Activated naive CD4-positive, alpha-beta T cell treated with anti-CD3 and anti-CD28 coated beads, Interleukin-2, amount 50 U/mL, for 72 hours (primary cell): ENCODE data around the gene SPRN. TPM values are rescaled to one million over a fixed set of nuclear protein-coding genes. Genes with fewer than 3 reads are reported as not detected.
"Not testable (repeated sequence)": the region's sequence is repeated elsewhere in the genome, so short reads cannot be mapped to it uniquely, and the experiment has no call there.

ENCODE experiments used
- ATAC-seq, 2 donors: fragments of 150-1000 bp; cut with Tn5 transposase; 2 replicates each; pipeline ENCODE4 v1.10.0; 2021; ENCODE audit warnings: mild to moderate bottlenecking in 2 of 2, moderate library complexity in 2 of 2
- DNase-seq, 2 donors: peaks; one replicate each; pipeline ENCODE4 v3.0.0; 2021 to 2022; ENCODE audit warnings: low spot score in 2 of 2
- H3K27ac Mint-ChIP-seq, 2 donors: one replicate each; pipeline ENCODE4 v1.8.0; 2022; ENCODE audit warnings: mild to moderate bottlenecking in 2 of 2, mixed read lengths in 2 of 2
- H3K36me3 Mint-ChIP-seq, 2 donors: one replicate each; pipeline ENCODE4 v1.8.0; 2022; ENCODE audit warnings: mixed read lengths in 2 of 2
- H3K9me3 Mint-ChIP-seq, 2 donors: one replicate each; pipeline ENCODE4 v1.8.0; 2022; ENCODE audit warnings: mixed read lengths in 2 of 2
- total RNA-seq, 2 donors: library from RNA; stranded (reverse); gene quantifications; one replicate each; pipeline ENCODE4 v1.2.3, GENCODE V29; 2022

The SPRN gene
- total RNA-seq, 2 donors from 2014 or later: not detected

DNA sequence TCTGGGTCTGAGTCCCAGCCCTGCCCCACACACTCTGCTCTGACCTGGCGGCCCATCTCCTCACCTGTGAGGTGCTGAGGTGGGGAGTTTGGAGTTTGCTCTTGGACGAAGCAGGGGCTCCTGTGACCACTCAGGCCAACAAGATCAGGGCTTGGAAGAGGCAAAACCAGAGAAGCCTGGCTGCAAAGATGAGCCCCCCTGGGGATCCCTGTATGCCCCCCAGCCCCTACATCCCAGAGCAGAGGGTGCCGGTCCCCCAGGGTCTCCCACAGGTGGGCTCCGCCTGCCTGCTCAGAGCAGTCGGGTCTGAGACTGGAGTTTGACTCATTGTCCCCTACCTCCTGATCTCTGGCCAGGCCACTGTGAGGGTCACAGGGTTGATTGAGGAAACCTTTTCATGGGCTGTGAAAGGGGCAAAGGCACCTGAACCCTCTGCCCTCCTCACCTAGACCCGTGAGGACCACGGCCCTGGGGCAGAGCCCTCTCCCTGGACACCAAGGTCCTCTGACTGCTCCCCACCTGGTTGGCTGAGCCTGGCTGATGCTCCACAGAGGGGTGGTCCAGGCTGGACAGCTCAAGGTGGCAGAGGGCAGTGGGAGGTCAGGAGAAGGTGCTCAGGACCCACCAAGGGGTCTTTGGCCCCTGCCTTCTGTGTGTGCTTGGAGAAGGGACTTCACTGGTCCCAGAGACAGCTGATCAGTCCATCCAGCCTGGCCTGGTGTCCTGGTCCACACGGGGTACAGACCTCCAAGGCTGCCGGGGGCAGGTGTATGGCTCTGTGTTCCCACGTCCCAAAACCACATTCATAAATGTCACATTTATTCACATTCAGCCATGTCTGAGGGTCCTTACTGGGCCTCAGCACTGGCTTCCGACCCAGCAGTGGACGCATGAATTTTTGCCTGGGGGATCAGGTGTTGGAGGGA is 20.2 kb upstream of the SPRN start:
- no peak for ATAC-seq
- Mint-ChIP-seq H3K27ac (no peak overlapping the region), H3K36me3 (peaks cover 30 to 39% of the 10 kb centered on the region in 2 donors), H3K9me3 (peaks cover 26 to 37% of the 10 kb centered on the region in 2 donors)
- peak in 1 of 2 donors; percentile 44 for DNase-seq

DNA sequence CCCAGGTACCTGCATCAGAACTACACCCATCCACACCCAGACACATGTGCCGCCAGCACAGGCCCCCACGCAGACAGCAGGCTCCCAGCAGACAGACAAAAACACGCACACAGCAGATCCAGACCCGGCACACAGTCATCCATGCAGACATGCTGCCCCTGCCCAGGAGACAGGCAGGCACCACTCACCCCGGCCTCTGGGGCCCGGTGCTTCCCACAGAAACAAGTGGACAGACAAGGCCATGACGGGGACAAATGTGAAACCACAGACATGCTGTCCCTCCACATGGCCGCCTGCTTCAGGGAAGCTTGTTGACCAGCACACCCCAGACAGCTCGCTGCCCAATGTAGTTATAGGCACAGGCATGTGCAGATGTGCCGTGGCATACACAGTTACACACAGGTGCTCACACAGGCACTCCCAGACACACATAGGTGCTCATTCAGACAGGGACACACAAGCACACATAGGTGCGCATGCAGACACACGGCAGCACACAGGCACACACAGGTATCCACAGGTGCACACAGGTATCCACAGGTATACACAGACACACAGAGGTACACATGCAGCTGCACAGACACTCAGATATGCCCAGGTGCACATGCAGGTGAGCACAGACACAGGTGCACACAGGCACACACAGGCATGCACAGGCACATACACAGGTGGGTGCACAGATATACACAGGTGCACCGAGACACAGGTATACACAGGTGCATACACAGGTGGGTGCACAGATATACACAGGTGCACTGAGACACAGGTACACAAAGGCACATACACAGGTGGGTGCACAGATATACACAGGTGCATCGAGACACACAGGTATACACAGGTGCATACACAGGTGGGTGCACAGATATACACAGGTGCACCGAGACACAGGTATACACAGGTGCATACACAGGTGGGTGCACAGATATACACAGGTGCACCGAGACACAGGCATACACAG is 18.8 kb upstream of the SPRN start:
- ATAC-seq (no peak), DNase-seq (peak in 1 of 2 donors; percentile 42)
- Mint-ChIP-seq H3K27ac (peak overlapping the region in 1 of 2 donors; percentile 30), H3K36me3 (peaks cover 24 to 28% of the 10 kb centered on the region in 2 donors), H3K9me3 (peaks cover 19 to 25% of the 10 kb centered on the region in 2 donors)

DNA sequence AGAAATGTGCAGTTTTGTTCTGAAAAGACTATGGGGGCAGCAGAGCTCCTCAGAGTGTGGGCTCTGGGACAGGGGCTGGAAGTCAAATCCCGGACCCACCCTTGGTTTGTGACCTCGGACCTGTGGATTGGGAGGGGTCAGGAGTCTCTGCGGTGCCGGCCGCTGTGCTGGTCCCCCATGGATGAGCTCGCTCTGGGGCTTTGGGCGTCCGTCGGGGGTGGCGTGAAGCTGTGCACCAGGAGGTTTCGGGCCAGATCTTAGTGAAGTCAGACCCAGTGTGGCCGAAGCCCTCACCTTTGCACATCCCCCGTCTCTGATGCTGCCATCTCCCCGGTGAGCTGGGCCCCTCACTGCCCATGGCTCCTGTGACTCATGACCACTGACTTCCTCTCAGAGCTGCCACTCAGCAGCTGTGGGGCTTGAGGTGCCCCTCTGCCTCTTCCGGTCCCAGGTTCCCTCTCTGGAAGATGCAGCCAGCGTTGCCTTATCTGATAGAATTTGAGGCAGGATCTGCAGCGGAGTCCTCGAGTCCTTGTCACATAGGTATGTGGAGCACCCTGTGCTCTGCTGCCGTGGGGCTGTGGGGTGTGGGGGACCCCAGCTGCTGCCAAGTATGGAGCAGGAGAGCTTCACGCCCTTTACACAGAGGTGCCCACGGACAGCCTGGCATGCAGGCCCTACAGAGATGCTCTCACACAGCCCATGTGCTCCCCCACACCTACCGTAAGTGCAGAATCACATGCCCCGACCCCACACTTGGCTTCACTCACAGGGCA is 18.0 kb upstream of the SPRN start:
- ATAC-seq (peak; percentile 62 to 71), DNase-seq (peak in 1 of 2 donors; percentile 25)
- Mint-ChIP-seq H3K27ac (peak overlapping the region in 1 of 2 donors; percentile 30), H3K36me3 (peaks cover 16 to 19% of the 10 kb centered on the region in 2 donors), H3K9me3 (peaks cover 11 to 16% of the 10 kb centered on the region in 2 donors)

DNA sequence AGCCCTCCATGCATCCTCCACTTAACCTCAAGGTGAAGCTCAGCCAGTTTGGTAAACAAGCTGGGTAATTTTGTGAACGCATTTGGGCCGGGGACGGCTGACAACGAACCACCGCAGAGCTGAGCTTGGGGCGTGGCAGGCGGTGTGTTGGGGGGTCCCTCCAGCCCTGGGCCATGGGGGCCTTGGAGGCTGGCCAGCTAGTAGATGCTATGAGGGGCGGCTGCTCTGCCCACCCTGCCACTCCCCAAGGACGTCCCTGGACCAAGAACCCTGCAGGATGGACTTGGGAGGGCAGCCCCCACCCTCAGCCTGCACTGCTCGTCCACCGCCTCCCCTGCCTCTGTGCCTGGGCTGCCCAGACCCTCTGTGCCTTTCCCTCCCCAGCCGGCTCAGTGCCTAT is 17.4 kb upstream of the SPRN start:
- peak in 1 of 2 donors; percentile 37 for DNase-seq
- peaks cover 10 to 15% of the 10 kb centered on the region in 2 donors for H3K36me3 Mint-ChIP-seq
- peaks cover 7 to 13% of the 10 kb centered on the region in 2 donors for H3K9me3 Mint-ChIP-seq
- no peak for ATAC-seq
- H3K27ac Mint-ChIP-seq: no peak overlapping the region

DNA sequence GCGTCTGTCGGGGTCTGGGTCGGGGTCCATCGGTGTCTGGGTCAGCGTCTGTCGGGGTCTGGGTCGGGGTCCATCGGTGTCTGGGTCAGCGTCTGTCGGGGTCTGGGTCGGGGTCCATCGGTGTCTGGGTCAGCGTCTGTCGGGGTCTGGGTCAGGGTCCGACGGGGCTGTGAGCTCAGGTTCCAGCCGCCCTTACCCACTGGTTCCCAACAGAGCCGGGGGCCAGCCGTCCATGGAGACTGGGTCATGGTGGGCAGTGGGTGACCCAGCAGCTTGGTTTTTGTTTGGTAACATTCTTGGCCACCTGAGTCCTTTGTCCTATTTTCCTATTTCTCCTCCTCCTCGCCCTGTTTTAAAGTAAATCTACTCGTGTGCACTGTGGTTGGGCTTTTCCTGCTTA is 16.9 kb upstream of the SPRN start:
- H3K27ac Mint-ChIP-seq, DNase-seq, H3K9me3 Mint-ChIP-seq, ATAC-seq: not testable (repeated sequence)
- peaks cover 6 to 10% of the 10 kb centered on the region in 2 donors for H3K36me3 Mint-ChIP-seq

DNA sequence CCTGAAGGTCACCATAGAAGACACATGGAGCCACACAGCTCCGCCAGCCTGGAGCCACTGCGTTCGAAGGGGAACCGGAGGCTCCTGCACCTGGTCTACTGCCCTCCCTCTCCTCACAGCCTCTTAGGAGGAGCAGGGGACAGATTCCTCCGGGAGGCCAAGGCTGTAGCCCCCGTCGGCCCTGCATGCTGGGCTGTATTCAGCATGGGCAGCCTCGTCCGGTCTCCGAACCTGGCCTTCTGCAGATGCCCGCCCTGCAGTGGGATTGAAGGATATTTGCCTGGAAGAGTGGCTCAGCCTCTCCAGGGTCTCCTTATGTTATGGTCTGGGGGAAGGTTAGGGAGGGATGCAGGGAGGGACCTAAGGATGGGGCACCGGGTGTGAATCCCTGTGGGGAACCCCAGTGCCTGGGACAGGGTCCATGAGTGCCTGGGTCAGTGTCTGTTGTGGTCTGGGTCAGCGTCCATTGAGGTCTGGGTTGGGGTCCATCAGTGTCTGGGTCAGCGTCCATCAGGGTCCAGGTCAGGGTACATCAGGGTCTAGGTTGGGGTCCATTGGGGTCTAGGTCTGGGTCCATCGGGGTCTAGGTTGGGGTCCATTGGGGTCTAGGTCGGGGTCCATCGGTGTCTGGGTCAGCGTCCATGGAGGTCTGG is 16.3 kb upstream of the SPRN start:
- no peak for ATAC-seq

DNA sequence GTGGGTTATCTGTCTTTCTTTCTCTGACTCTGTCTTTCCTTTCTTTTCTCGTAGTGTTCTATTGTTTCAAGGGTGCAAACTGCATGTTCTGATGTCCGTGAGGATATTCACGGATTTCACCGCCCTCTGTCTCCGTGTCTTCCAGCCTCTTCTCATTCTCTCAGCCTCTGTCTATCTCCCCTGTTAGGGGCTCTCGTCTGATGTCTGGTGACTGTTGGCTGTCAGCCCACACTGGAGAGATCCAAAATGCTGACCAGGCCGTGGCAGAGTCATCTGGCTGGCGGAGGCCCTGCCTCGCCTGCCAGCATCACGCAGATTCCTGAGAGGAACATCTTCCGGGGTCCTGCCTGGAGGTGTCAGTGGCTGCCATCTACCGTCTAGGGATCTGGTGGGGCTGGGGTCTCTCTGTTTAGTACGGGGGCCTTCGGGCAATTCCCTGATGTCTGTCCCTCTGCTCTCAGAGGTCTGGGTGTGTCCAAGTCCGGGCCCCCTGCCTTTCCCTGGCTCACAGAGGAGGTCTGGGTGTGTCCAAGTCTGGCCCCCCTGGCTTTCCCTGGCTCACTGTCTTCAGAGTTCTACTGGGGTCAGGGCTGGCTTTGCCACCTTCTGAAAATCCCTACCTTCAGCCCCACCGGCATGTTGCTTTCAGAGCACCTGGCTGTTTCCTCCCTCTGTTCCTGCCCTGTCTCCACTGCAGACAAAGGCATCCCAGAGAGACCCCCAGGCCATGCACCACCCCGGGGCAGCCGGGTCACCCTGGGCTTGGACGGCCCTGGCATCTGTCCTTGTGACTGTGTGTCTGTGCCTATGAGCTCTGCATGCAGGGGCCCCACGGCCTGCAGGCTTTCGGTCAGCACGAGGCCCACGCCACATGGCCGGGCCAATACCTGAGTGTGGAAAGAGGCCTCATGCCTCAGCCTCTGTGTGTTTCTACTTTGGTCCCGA is 15.4 kb upstream of the SPRN start:
- no peak for ATAC-seq
- peaks cover 0 to 6% of the 10 kb centered on the region in 2 donors for H3K36me3 Mint-ChIP-seq
- DNase-seq: no peak
- no peak overlapping the region for H3K27ac Mint-ChIP-seq
- peaks cover 0 to 4% of the 10 kb centered on the region in 2 donors for H3K9me3 Mint-ChIP-seq

More for the DNA sequence above, 16.3 kb upstream of the SPRN start:
- Mint-ChIP-seq H3K9me3 (peaks cover 4 to 9% of the 10 kb centered on the region in 2 donors), H3K36me3 (peaks cover 6 to 10% of the 10 kb centered on the region in 2 donors), H3K27ac (no peak overlapping the region)
- DNase-seq: peak in 1 of 2 donors; percentile 48

DNA sequence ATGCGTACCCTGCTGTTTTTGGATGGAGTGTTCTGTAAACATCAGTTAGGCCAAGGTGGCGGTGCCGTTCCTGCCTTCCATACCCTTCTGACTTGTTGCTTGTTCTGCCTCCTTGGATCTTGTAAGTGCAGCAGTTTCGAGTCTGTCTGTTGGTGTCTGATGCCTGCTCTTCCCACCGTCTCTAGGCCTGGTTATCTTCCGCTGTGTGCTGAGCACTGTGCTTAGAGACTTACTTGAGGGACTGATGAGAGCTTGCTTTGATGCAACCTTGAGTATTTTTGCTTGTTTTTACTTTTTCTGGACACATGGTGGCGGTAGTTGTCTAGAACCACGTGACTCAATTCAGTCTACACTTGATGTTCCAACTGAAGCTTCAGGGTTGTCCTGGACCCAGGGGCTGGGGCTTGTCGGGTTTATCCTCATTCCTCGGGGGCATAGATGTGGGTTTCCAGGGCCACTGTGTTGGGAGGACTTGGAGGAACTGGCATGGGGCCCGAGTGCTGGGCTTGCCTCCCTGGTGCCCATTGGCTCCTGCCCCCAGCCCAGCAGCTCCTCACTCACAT is 14.4 kb upstream of the SPRN start:
- Mint-ChIP-seq H3K9me3 (peaks cover 0 to 4% of the 10 kb centered on the region in 2 donors), H3K36me3 (peaks cover 0 to 6% of the 10 kb centered on the region in 2 donors), H3K27ac (no peak overlapping the region)
- ATAC-seq (peak; percentile 52 to 54), DNase-seq (peak in 1 of 2 donors; percentile 44)

DNA sequence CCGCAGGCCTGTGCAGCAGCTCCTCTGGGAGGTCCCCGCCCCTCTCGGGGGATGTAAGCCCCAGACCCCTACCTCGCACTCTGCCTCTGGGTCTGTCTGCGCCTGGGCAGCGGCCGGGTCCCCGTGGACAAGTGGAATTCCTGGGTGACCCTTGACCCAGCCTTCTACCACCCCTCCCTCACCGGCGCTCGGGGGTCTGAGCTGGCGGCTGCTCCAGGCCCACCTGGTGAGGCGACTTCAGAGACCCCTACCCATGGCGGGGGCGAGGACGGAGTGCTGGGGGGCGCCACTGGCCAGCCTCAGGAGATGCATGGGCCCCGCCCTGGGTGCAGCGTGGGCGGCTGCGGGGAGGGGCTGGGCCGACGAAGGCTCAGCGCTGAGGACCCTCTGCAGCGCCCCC is 8.4 kb upstream of the SPRN start:
- DNase-seq, H3K27ac Mint-ChIP-seq, H3K36me3 Mint-ChIP-seq, ATAC-seq, H3K9me3 Mint-ChIP-seq: not testable (repeated sequence)

DNA sequence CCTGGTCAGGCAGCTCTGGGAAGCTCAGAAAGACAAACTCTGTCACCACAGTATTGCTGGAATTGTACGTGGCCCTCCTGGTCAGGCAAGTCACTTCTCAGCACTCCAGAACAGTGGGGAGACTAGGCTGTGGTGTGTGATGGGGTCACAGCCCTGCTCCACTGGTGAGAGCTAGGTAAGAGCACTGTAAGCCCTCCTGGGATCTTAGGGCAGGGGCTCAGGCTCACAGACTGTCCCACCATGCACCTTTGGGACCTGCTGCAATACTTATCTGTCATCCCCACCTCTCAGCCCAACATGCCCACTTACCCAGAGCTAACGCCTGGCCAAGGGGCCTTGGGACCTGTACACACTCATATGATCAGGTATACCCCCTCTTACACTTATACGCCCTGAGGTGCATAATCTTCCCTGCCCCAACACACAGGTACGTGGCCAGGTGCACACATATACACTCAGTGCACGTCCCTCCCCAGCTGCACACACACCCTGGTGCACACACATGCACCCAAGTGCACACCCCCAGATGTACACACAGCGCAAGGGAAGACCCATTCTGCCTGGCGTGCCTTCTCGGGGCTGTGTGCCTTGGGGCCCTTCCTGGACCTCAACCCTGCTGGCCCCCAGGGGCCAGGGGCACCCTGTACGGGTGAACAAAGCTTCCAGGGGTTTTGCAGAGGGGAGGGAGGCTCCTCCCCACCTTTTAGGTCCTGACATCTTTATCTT is 7.6 kb upstream of the SPRN start:
- DNase-seq, H3K36me3 Mint-ChIP-seq, H3K27ac Mint-ChIP-seq, H3K9me3 Mint-ChIP-seq: not testable (repeated sequence)
- peak in 1 of 2 donors; percentile 49 for ATAC-seq

DNA sequence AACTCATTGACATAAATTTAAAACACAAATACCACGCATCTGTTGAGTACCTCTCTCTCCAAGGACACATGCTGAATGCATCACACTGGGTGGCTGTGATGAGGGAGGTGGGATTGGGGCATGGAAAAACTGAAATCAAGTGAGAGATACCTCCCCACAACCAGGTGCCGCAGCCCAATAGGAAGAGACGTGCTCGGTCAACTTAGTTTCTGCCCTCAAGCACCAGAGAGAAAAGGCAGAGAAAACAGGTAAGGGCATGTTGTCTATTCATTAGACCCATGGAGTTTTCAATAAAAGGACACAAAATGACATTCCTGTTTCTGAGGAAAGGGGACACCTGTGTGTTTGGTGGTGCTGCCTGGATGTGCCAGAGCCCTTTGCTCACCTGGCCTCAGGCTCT is 5.1 kb upstream of the SPRN start:
- DNase-seq, ATAC-seq, H3K9me3 Mint-ChIP-seq, H3K27ac Mint-ChIP-seq, H3K36me3 Mint-ChIP-seq: not testable (repeated sequence)

DNA sequence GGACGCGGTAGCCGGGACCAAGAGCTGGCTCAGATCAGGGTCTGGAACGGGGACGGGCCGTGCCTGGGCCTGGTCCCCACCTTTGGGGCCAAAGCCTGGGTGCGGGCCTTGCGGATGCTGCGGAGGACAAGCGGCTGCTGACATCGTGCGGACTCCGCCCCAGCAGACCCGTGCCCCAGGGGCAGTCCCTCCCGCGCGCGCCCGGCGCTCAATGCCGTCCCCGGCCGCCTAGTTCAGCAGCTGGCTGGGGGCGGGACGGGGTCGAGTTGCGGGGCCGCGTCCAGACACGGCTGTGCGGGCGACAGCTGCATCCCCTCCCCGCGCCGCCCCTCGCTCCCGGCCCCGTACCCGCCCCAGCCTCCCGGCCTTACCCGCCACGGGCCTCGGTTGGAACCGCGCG is 323 bp downstream of the SPRN start:
- not testable (repeated sequence) for H3K36me3 Mint-ChIP-seq
- peak; percentile 14 to 21 for ATAC-seq

DNA sequence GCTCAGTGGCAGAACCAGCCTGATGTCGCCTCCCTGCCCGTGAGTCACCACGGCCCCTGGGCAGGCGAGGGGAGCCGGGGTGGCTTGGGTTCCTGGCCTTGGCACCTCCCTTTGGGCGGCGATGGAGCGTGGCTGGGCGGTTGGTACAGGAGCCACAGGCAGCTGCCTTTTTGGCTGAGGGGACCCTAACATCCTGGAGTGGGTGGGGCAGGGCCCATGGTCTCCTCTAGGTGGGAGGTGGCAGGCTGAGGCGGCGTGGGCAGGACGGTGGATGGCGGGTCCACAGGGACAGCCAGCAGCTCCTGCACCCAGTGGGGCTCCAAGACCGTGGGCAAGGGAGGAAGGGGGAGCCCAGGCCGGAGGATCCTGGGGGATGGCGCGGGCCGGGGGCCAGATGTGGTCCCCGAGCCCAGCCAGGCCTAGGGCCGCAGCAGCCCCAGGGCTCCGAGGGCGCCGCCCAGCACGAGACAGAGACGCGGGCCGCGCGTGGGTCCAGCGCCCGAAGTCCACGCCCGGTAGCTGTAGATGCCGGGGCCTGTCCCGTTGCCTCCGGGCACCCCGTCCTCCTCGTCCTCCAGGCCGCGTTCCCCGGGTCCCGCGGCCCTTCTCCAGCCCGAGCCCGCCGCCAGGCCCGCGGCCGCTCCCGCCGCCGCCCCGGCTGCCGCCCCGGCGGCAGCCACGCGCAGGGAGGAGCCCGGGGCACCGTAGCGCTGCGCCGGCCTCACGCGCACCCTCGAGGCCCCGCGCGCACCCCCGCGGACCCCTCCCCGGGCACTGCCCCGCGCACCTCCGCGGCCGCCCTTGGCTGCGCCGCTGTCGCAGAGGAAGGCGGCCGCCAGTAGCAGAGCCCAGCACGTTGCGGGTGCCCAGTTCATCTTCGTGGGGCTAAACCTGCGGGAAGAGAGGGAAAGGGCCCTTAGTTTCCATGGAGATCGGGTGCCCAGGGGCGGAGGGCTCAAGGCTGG is 1.3 kb downstream of the SPRN start:
- no peak for DNase-seq
- Mint-ChIP-seq H3K27ac (no peak overlapping the region), H3K36me3 (peaks cover 0 to 5% of the 10 kb centered on the region in 2 donors), H3K9me3 (no peaks in the 10 kb centered on the region)
- peak in 1 of 2 donors; percentile 28 for ATAC-seq

More for the DNA sequence above, 323 bp downstream of the SPRN start:
- H3K27ac Mint-ChIP-seq, DNase-seq, H3K9me3 Mint-ChIP-seq: not testable (repeated sequence)
